22Rv1 (cell line): ENCODE results near the gene XRCC3.

Source experiments
- H3K27ac ChIP-seq: fragments of 450-650 bp; 2 replicates; pipeline ENCODE4 v1.5.1; 2017
- ZFX ChIP-seq: fragments of 450-650 bp; IDR thresholded peaks from 2 replicates; pipeline ENCODE4 v1.6.1; 2017; ENCODE audit warnings: antibody characterized with exemption, borderline replicate concordance
- TF ChIP-seq, protein P1 (sequence below): fragments of 450-650 bp; IDR thresholded peaks from 2 replicates; pipeline ENCODE4 v1.5.1; 2017; ENCODE audit warnings: mild to moderate bottlenecking

XRCC3 gene

GRCh38 chr14:103738166-103738565, 22.9 kb upstream of the XRCC3 start:
- no peak for TF ChIP-seq ZFX
- TF ChIP-seq, protein P1, sequence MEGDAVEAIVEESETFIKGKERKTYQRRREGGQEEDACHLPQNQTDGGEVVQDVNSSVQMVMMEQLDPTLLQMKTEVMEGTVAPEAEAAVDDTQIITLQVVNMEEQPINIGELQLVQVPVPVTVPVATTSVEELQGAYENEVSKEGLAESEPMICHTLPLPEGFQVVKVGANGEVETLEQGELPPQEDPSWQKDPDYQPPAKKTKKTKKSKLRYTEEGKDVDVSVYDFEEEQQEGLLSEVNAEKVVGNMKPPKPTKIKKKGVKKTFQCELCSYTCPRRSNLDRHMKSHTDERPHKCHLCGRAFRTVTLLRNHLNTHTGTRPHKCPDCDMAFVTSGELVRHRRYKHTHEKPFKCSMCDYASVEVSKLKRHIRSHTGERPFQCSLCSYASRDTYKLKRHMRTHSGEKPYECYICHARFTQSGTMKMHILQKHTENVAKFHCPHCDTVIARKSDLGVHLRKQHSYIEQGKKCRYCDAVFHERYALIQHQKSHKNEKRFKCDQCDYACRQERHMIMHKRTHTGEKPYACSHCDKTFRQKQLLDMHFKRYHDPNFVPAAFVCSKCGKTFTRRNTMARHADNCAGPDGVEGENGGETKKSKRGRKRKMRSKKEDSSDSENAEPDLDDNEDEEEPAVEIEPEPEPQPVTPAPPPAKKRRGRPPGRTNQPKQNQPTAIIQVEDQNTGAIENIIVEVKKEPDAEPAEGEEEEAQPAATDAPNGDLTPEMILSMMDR, result no peak
- H3K27ac ChIP-seq, result no peak overlapping the region

- TF ChIP-seq, protein P1, result no peak
- TF ChIP-seq ZFX, result no peak
- H3K27ac ChIP-seq, result peak overlapping the region; percentile 78
Observed at GRCh38 chr14:103737432-103738045, 22.3 kb upstream of the XRCC3 start.

DNA sequence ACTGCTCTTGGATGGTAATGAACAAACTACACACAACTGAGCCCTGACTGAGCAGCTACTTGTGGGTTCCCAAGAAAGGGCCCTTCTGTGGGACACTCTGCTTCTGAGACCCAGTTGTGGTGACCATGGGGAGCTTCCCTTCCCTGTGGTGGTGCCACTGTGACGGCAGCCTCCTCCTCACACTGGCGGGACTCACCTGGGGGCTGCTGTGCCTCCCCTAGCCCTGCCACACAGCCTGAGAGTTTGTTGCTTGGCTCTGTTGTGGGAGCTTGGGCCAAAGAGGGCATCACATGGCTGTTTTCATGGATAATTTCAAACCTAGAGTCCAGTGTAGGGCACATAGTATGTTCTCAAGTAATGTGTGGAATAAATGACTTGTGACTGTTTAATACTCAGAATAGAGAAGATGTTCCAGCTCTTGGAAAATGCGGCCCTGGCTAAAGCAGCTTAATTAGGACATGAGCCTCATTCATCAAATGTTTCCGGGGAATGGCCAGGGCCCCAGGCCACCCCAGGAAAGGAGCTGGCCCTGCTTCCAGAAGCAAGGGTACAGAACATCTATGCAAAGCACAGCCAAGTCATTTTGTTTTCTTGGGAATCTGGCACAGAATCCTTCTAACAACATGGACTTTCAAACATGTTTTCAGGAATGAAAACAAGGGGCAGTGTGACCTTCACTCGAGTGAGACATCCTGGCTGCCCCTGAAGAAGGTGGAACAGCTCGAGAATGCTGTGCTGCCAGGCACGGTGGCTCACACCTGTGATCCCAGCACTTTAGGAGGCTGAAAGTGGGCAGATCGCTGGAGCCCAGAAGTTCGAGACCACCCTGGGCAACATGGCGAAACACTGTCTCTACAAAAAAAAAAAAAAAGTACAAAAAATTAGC, 21.5 kb upstream of the XRCC3 start:
- TF ChIP-seq, protein P1, result no peak
- TF ChIP-seq ZFX, result no peak
- peak overlapping the region; percentile 78 for H3K27ac ChIP-seq

DNA sequence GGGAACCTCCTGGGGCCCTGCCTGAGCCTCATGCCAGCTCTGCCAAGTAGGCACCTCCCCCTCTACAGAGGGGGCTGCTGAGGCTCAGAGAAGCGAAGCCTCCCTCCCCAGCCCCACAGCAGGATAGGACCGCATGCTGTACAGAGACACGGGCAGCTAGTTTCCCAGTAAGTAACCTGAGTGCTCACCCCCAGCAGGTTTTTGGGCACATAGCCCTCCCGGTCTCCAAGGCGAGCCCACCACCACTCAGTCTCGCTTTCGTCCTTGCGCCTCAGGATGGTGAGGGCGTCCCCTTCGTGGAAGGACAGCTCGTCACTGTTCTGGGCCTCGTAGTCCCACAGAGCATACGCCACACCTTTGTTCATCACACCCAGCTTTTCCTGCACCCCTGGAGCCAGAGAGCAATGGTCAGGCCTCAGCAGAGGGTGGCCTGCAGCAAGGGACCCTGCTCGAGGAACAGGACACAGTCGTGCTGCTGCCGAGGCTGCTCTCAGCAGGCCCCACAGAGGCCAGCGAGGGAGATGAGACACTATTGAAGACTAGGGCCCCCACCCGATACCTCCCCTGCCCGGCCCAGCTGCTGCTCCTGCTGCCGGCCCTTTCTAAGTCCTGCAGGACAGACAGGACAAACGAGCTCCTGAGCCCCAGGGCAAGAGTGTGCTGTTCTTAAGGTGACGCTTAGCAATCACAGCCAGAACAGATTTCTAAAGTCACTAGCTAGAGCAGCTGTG, 20.7 kb upstream of the XRCC3 start:
- H3K27ac ChIP-seq, result peak overlapping the region; percentile 78
- TF ChIP-seq, protein P1, result no peak

GRCh38 chr14:103735439-103735814, 20.2 kb upstream of the XRCC3 start:
- H3K27ac ChIP-seq, result peak overlapping the region; percentile 78
- TF ChIP-seq, protein P1, result no peak; the same call in 1 of the 2 replicates
- no peak for TF ChIP-seq ZFX

GRCh38 chr14:103735022-103735421, 19.8 kb upstream of the XRCC3 start:
- H3K27ac ChIP-seq, result peak overlapping the region; percentile 78
- TF ChIP-seq, protein P1, result no peak
- no peak for TF ChIP-seq ZFX
